H9 (cell line): Measurements from ENCODE around the gene BCAS1. TPM values are rescaled to one million over a fixed set of nuclear protein-coding genes. Genes with fewer than 3 reads are reported as not detected.

Experiments
- DNase-seq: peaks from one replicate; pipeline ENCODE4 v3.0.0-alpha.2; 2017
- H2AFZ ChIP-seq: one replicate; pipeline ENCODE4 v1.6.1; 2013; ENCODE audit warnings: mild to moderate bottlenecking, low read length, control low read depth, moderate library complexity
- H2AK5ac ChIP-seq: 2 replicates; pipeline ENCODE4 v1.6.1; 2013; ENCODE audit warnings: low read length, control low read depth, mixed read lengths; ENCODE audit not compliant: insufficient read length
- H2BK120ac ChIP-seq: one replicate; pipeline ENCODE4 v1.6.1; 2013; ENCODE audit warnings: low read depth, mild to moderate bottlenecking, low read length, control low read depth, inconsistent platforms; ENCODE audit not compliant: poor library complexity, severe bottlenecking
- H2BK12ac ChIP-seq: 2 replicates; pipeline ENCODE4 v1.6.1; 2013; ENCODE audit warnings: low read length, control low read depth, mixed read lengths, low read depth; ENCODE audit not compliant: insufficient read length
- H2BK15ac ChIP-seq: 2 replicates; pipeline ENCODE4 v1.6.1; 2013; ENCODE audit warnings: low read depth, low read length, control low read depth
- H2BK20ac ChIP-seq: one replicate; pipeline ENCODE4 v1.6.1; 2013; ENCODE audit warnings: low read depth, mild to moderate bottlenecking, low read length, control low read depth, inconsistent platforms; ENCODE audit not compliant: poor library complexity, severe bottlenecking
- H2BK5ac ChIP-seq: 2 replicates; pipeline ENCODE4 v1.6.1; 2013; ENCODE audit warnings: low read length, control low read depth, mixed read lengths; ENCODE audit not compliant: insufficient read length
- H3K14ac ChIP-seq: 2 replicates; pipeline ENCODE4 v1.6.1; 2013; ENCODE audit warnings: low read length, control low read depth; ENCODE audit not compliant: insufficient read depth
- H3K18ac ChIP-seq: 2 replicates; pipeline ENCODE4 v1.6.1; 2013; ENCODE audit warnings: low read depth, mild to moderate bottlenecking, mixed read lengths, low read length, control low read depth; ENCODE audit not compliant: insufficient read length
- H3K23ac ChIP-seq: 2 replicates; pipeline ENCODE4 v1.6.1; 2013; ENCODE audit warnings: low read length, control low read depth, mixed read lengths, low read depth; ENCODE audit not compliant: insufficient read length
- H3K23me2 ChIP-seq: 2 replicates; pipeline ENCODE4 v1.6.1; 2013; ENCODE audit warnings: low read depth, mild to moderate bottlenecking, mixed read lengths, low read length, control low read depth; ENCODE audit not compliant: insufficient read length, poor library complexity, severe bottlenecking
- H3K27ac ChIP-seq: 2 replicates; pipeline ENCODE4 v1.5.1; 2013; ENCODE audit warnings: low read length, control low read depth, mixed read lengths, low read depth; ENCODE audit not compliant: insufficient read length
- H3K27me3 ChIP-seq: 2 replicates; pipeline ENCODE4 v1.6.1; 2013; ENCODE audit warnings: low read length, control low read depth, inconsistent platforms; ENCODE audit not compliant: insufficient read depth
- H3K4ac ChIP-seq: 2 replicates; pipeline ENCODE4 v1.6.1; 2013; ENCODE audit warnings: low read depth, mild to moderate bottlenecking, control low read depth, inconsistent platforms, low read length, moderate library complexity
- H3K4me1 ChIP-seq: 2 replicates; pipeline ENCODE4 v1.6.1; 2013; ENCODE audit warnings: low read length, control low read depth, inconsistent platforms; ENCODE audit not compliant: insufficient read depth
- H3K4me2 ChIP-seq: 2 replicates; pipeline ENCODE4 v1.6.1; 2013; ENCODE audit warnings: low read length, control low read depth, mixed read lengths; ENCODE audit not compliant: insufficient read length, insufficient read depth
- H3K56ac ChIP-seq: 2 replicates; pipeline ENCODE4 v1.6.1; 2013; ENCODE audit warnings: low read depth, mild to moderate bottlenecking, mixed read lengths, low read length, control low read depth; ENCODE audit not compliant: insufficient read length
- H3K79me1 ChIP-seq: 2 replicates; pipeline ENCODE4 v1.6.1; 2013; ENCODE audit warnings: low read depth, mild to moderate bottlenecking, moderate library complexity, low read length, control low read depth, inconsistent platforms; ENCODE audit not compliant: insufficient read depth, poor library complexity, severe bottlenecking
- H3K79me2 ChIP-seq: 2 replicates; pipeline ENCODE4 v1.6.1; 2013; ENCODE audit warnings: low read length, control low read depth, inconsistent platforms; ENCODE audit not compliant: insufficient read depth
- H3K9ac ChIP-seq: 2 replicates; pipeline ENCODE4 v1.6.1; 2013; ENCODE audit warnings: low read length, control low read depth, mixed read lengths; ENCODE audit not compliant: insufficient read length; ENCODE audit errors: extremely low read depth
- H3K9me3 ChIP-seq: one replicate; pipeline ENCODE4 v1.6.1; 2013; ENCODE audit warnings: low read depth, low read length, inconsistent platforms; ENCODE audit not compliant: control insufficient read depth
- H3T11ph ChIP-seq: one replicate; pipeline ENCODE4 v1.6.1; 2013; ENCODE audit warnings: mild to moderate bottlenecking, low read length, control low read depth, inconsistent platforms
- H4K20me1 ChIP-seq: one replicate; pipeline ENCODE4 v1.6.1; 2013; ENCODE audit not compliant: control insufficient read depth, insufficient read length, insufficient read depth
- H4K5ac ChIP-seq: 2 replicates; pipeline ENCODE4 v1.6.1; 2013; ENCODE audit warnings: low read depth, mild to moderate bottlenecking, mixed read lengths, low read length, control low read depth; ENCODE audit not compliant: insufficient read length
- H4K8ac ChIP-seq: replicated peaks from 2 replicates; pipeline ENCODE4 v1.6.1; 2013; ENCODE audit warnings: low read length, control low read depth, mixed read lengths, low read depth; ENCODE audit not compliant: insufficient read length
- H4K91ac ChIP-seq: 2 replicates; pipeline ENCODE4 v1.6.1; 2013; ENCODE audit warnings: low read depth, mild to moderate bottlenecking, moderate library complexity, mixed read lengths, low read length, control low read depth; ENCODE audit not compliant: insufficient read length
- H3K27ac Mint-ChIP-seq, 3 experiments: 2 replicates in 2 of 3; 3 replicates in 1 of 3; pipeline ENCODE4 v1.8.0; 2020 to 2021; ENCODE audit warnings: mixed read lengths in 3 of 3, mild to moderate bottlenecking in 1 of 3, moderate library complexity in 1 of 3
- H3K27me3 Mint-ChIP-seq: 2 replicates; pipeline ENCODE4 v1.8.0; 2021; ENCODE audit warnings: low read depth, mild to moderate bottlenecking, moderate library complexity, mixed read lengths
- H3K36me3 Mint-ChIP-seq, 3 experiments: 2 replicates in 2 of 3; 3 replicates in 1 of 3; pipeline ENCODE4 v1.8.0; 2020 to 2021; ENCODE audit warnings: low read depth in 3 of 3, mixed read lengths in 3 of 3; ENCODE audit not compliant: insufficient read depth in 1 of 3
- H3K4me1 Mint-ChIP-seq, 2 experiments: 2 replicates each; pipeline ENCODE4 v1.8.0; 2020; ENCODE audit warnings: mixed read lengths in 2 of 2
- H3K4me3 Mint-ChIP-seq, 2 experiments: 2 replicates in 1 of 2; 3 replicates in 1 of 2; pipeline ENCODE4 v1.8.0; 2020 to 2021; ENCODE audit warnings: mild to moderate bottlenecking in 2 of 2, mixed read lengths in 2 of 2, moderate library complexity in 1 of 2
- H3K9me3 Mint-ChIP-seq, 2 experiments: 2 replicates in 1 of 2; 3 replicates in 1 of 2; pipeline ENCODE4 v1.8.0; 2020; ENCODE audit warnings: mild to moderate bottlenecking in 2 of 2, mixed read lengths in 2 of 2, moderate library complexity in 1 of 2
- CTCF ChIP-seq: fragments of 200-600 bp; sonication (generic); conservative IDR thresholded peaks from 3 replicates; pipeline ENCODE4 v1.8.0; 2021; ENCODE audit warnings: antibody characterized with exemption, mild to moderate bottlenecking
- WGBS: extraction: QIAGEN DNeasy Blood & Tissue Kit; methylation state at CpG from one replicate; pipeline ENCODE4 v1.1.7; 2013; ENCODE audit warnings: missing lambda C conversion rate, low lambda C conversion rate, mixed read lengths; ENCODE audit not compliant: insufficient read length; ENCODE audit errors: extremely low coverage; 5-methylcytosine and 5-hydroxymethylcytosine counted together
- total RNA-seq: library from RNA; stranded (reverse); gene quantifications from 2 replicates; pipeline ENCODE4 v1.2.1, GENCODE V29; 2021

The BCAS1 gene
- total RNA-seq, 1 experiment from 2014 or later: 0.15 TPM

- H3K9ac ChIP-seq: no peak overlapping the region
- H3T11ph ChIP-seq: no peak overlapping the region
- no peak overlapping the region for H2AK5ac ChIP-seq
- no peaks in the 10 kb centered on the region for H3K4me1 ChIP-seq
- no peak overlapping the region for H2BK15ac ChIP-seq
- H3K23ac ChIP-seq: no peak overlapping the region
- no peaks in the 10 kb centered on the region for H4K20me1 ChIP-seq
- no peak overlapping the region for H3K56ac ChIP-seq
- no peak overlapping the region for H2BK20ac ChIP-seq
- no CpG with 5 or more reads among the region's 1 CpG for WGBS
- no peaks in the 10 kb centered on the region for H3K27me3 Mint-ChIP-seq
- no peaks in the 10 kb centered on the region for H3K79me1 ChIP-seq
- no peak overlapping the region for H2AFZ ChIP-seq
- H4K91ac ChIP-seq: no peak overlapping the region
- H3K27me3 ChIP-seq: no peaks in the 10 kb centered on the region
- H3K4me1 Mint-ChIP-seq: no peaks in the 10 kb centered on the region
- no peaks in the 10 kb centered on the region for H3K79me2 ChIP-seq
- no peak overlapping the region for H2BK120ac ChIP-seq
- no peak for DNase-seq
- H3K18ac ChIP-seq: no peak overlapping the region
- TF ChIP-seq CTCF: no peak
- no peak overlapping the region for H3K27ac ChIP-seq
- no peaks in the 10 kb centered on the region for H3K23me2 ChIP-seq
- no peak overlapping the region for H4K8ac ChIP-seq
- no peaks in the 10 kb centered on the region for H3K36me3 Mint-ChIP-seq
- H4K5ac ChIP-seq: no peak overlapping the region
- no peak overlapping the region for H2BK12ac ChIP-seq
- no peak overlapping the region for H3K4me3 Mint-ChIP-seq
- H3K4ac ChIP-seq: no peak overlapping the region
- H3K9me3 ChIP-seq: no peaks in the 10 kb centered on the region
- no peak overlapping the region for H3K4me2 ChIP-seq
- no peaks in the 10 kb centered on the region for H3K9me3 Mint-ChIP-seq
- no peak overlapping the region for H3K27ac Mint-ChIP-seq
- H2BK5ac ChIP-seq: no peak overlapping the region
- H3K14ac ChIP-seq: no peak overlapping the region
Measured at GRCh38 chr20:54085425-54085824, 15.0 kb upstream of the BCAS1 start.
